Smooth muscle cell (in vitro differentiated cells): ENCODE data around the gene CALN1. TPM values are rescaled to one million over a fixed set of nuclear protein-coding genes. Genes with fewer than 3 reads are reported as not detected.

Experiments
- DNase-seq: peaks from one replicate; lab custom pipeline; 2025; ENCODE audit not compliant: unreplicated experiment; lab: John Stamatoyannopoulos, UW
- H2AFZ ChIP-seq: fragments of 200-600 bp; sonication (generic); 2 replicates; pipeline ENCODE4 v1.6.0; 2016; ENCODE audit warnings: antibody characterized with exemption, low read depth, mild to moderate bottlenecking
- H3F3A ChIP-seq: fragments of 200-600 bp; sonication (generic); 2 replicates; pipeline ENCODE4 v1.6.0; 2017; ENCODE audit warnings: antibody characterized with exemption, low read depth
- H3K27ac ChIP-seq: fragments of 200-600 bp; sonication (generic); 2 replicates; pipeline ENCODE4 v1.5.1; 2016; ENCODE audit warnings: low read depth, mild to moderate bottlenecking
- H3K27me3 ChIP-seq: fragments of 200-600 bp; sonication (generic); 2 replicates; pipeline ENCODE4 v1.6.1; 2016; ENCODE audit warnings: low read depth, mild to moderate bottlenecking
- H3K36me3 ChIP-seq: fragments of 200-600 bp; sonication (generic); 2 replicates; pipeline ENCODE4 v1.5.1; 2016; ENCODE audit warnings: low read depth
- H3K4me1 ChIP-seq: fragments of 200-600 bp; sonication (generic); 2 replicates; pipeline ENCODE4 v1.5.1; 2016; ENCODE audit warnings: low read depth
- H3K4me2 ChIP-seq: fragments of 200-600 bp; sonication (generic); 2 replicates; pipeline ENCODE4 v1.6.0; 2016; ENCODE audit warnings: mild to moderate bottlenecking
- H3K4me3 ChIP-seq: fragments of 200-600 bp; sonication (generic); 2 replicates; pipeline ENCODE4 v1.5.1; 2016; ENCODE audit warnings: mild to moderate bottlenecking
- H3K79me2 ChIP-seq: fragments of 200-600 bp; sonication (generic); 2 replicates; pipeline ENCODE4 v1.6.0; 2016; ENCODE audit warnings: low read depth, mild to moderate bottlenecking
- H3K9ac ChIP-seq: fragments of 200-600 bp; sonication (generic); 2 replicates; pipeline ENCODE4 v1.6.0; 2016; ENCODE audit warnings: low read depth
- H3K9me3 ChIP-seq: fragments of 200-600 bp; sonication (generic); replicated peaks from 2 replicates; pipeline ENCODE4 v1.5.1; 2016; ENCODE audit warnings: low read depth
- H4K20me1 ChIP-seq: fragments of 200-600 bp; sonication (generic); 2 replicates; pipeline ENCODE4 v1.6.0; 2016; ENCODE audit warnings: low read depth
- WGBS: methylation state at CpG from one replicate; pipeline ENCODE4 v1.1.7; 2016; ENCODE audit warnings: low lambda C conversion rate; 5-methylcytosine and 5-hydroxymethylcytosine counted together
- polyA plus RNA-seq: library from polyadenylated mRNA; unstranded; fragments of >200 nt; fragmentation: Nextera tagmentation; extraction: Ambion mirVana; gene quantifications from 2 replicates; pipeline ENCODE4 v1.2.1, GENCODE V29; 2016
- total RNA-seq: library from RNA; depleted of rRNA; stranded (reverse); fragments of >200 nt; gene quantifications from 2 replicates; pipeline ENCODE4 v1.2.3, GENCODE V29; 2014
- TF ChIP-seq, protein P1 (sequence below): fragments of 200-600 bp; sonication (generic); IDR thresholded peaks from 2 replicates; pipeline ENCODE4 v1.5.1; 2017; ENCODE audit warnings: borderline replicate concordance, mild to moderate bottlenecking, antibody characterized with exemption; ENCODE audit not compliant: insufficient read depth, poor library complexity, severe bottlenecking

Gene CALN1
- total and polyA plus RNA-seq, 2 experiments from 2014 or later, result not detected

DNA sequence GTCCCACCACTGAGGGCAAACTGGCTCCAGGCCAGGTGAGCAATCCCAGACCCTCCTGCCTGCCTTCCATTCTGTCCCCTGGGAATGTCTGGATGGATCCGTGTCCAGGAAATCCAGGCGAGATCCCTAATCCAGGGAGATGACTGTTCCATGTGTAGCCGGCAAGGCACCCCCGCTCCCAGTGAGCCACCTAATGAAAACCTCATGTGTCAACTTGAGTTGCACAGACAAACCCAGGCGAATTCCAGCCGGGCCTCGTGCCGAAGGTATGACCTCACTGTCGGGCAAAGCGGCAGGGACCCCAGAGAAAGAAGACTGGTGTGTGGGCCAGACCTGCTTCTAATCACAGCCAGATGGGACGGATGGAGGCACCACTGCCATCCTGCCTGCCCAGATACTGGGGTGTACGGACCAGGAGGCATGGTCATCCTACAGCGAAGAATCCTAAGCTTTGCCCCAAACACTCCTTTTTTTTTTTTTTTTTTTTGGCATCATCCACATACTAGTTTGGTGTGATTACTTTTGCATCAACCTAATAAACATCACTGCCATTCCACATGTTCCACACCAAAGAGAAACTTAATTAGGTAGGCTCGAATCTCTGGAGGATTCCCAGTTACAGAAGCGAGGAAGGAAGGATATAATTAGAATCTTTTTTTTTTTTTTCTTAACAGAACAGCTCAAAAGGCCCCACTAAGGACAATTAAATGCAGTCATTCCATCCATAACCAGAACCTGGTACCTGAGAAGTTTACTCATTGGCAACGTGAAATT lies 313.1 kb downstream of the CALN1 start:
- peak overlapping the region; percentile 98 for H3K27ac ChIP-seq
- peak overlapping the region; percentile 82 for H3K9ac ChIP-seq
- H3K4me3 ChIP-seq, result no peak overlapping the region
- H3K9me3 ChIP-seq, result no peaks in the 10 kb centered on the region
- H3K4me1 ChIP-seq, result no peaks in the 10 kb centered on the region
- H3F3A ChIP-seq, result peaks cover 4% of the 10 kb centered on the region
- peak overlapping the region; percentile 65 for H3K4me2 ChIP-seq
- H4K20me1 ChIP-seq, result no peaks in the 10 kb centered on the region
- TF ChIP-seq, protein P1, sequence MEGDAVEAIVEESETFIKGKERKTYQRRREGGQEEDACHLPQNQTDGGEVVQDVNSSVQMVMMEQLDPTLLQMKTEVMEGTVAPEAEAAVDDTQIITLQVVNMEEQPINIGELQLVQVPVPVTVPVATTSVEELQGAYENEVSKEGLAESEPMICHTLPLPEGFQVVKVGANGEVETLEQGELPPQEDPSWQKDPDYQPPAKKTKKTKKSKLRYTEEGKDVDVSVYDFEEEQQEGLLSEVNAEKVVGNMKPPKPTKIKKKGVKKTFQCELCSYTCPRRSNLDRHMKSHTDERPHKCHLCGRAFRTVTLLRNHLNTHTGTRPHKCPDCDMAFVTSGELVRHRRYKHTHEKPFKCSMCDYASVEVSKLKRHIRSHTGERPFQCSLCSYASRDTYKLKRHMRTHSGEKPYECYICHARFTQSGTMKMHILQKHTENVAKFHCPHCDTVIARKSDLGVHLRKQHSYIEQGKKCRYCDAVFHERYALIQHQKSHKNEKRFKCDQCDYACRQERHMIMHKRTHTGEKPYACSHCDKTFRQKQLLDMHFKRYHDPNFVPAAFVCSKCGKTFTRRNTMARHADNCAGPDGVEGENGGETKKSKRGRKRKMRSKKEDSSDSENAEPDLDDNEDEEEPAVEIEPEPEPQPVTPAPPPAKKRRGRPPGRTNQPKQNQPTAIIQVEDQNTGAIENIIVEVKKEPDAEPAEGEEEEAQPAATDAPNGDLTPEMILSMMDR, result no peak
- WGBS, result 31% methylated on average over 15 of the region's 16 CpGs
- H3K36me3 ChIP-seq, result no peaks in the 10 kb centered on the region
- no peak overlapping the region for H2AFZ ChIP-seq
- H3K79me2 ChIP-seq, result no peaks in the 10 kb centered on the region
- no peak for DNase-seq
- peaks cover 5% of the 10 kb centered on the region for H3K27me3 ChIP-seq

DNA sequence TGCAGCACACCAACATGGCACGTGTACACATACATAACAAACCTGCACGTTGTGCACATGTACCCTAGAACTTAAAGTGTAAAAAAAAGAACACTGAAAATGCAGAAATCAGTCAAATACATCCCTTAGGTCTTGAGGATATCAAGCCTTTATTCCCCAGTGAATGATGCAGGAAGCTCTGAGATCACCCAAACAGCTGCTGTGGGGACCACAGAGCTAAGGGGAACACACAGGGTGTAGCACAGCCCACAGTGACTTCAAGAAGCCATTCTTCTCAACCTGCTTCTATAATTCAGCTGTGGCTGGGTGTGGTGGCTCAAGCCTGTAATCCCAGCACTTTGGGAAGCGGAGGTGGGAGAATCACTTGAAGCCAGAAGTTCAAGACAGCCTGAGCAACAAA lies 314.9 kb downstream of the CALN1 start:
- peaks cover 4% of the 10 kb centered on the region for H3F3A ChIP-seq
- no peak overlapping the region for H2AFZ ChIP-seq
- H3K36me3 ChIP-seq, result no peaks in the 10 kb centered on the region
- H3K27me3 ChIP-seq, result peaks cover 5% of the 10 kb centered on the region
- H3K4me1 ChIP-seq, result no peaks in the 10 kb centered on the region
- WGBS, result 92% methylated on average over 3 of the region's 3 CpGs
- H3K27ac ChIP-seq, result no peak overlapping the region
- no peak overlapping the region for H3K4me2 ChIP-seq
- H4K20me1 ChIP-seq, result no peaks in the 10 kb centered on the region
- DNase-seq, result no peak
- no peaks in the 10 kb centered on the region for H3K79me2 ChIP-seq
- H3K9me3 ChIP-seq, result no peaks in the 10 kb centered on the region
- TF ChIP-seq, protein P1, result no peak
- no peak overlapping the region for H3K4me3 ChIP-seq
- H3K9ac ChIP-seq, result no peak overlapping the region

DNA sequence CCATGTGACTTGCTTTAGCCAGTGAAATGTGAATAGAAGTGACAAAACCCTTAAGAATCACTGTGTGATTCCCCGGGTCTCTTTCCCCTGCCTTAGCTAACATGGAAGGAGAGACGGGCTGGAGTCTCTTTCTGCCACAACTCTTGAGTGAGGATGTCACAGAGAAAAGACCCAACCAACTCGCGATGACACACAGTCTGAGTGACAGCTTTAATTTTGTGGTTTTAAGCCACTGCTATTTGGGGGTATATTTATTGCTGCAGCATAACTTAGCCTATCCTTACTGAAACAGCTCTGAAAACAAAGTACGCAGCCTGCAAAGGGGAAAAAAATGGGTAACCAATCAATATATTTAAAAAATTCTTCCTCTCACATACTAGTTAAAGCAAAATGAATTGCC lies 319.4 kb downstream of the CALN1 start:
- no peak for DNase-seq
- 73% methylated on average over 5 of the region's 5 CpGs for WGBS
- H3F3A ChIP-seq, result no peaks in the 10 kb centered on the region

More for the DNA sequence above, 319.4 kb downstream of the CALN1 start:
- H3K9ac ChIP-seq, result no peak overlapping the region
- no peaks in the 10 kb centered on the region for H3K4me1 ChIP-seq
- TF ChIP-seq, protein P1, result no peak
- H3K27ac ChIP-seq, result no peak overlapping the region
- no peaks in the 10 kb centered on the region for H3K79me2 ChIP-seq
- peaks cover 5% of the 10 kb centered on the region for H3K27me3 ChIP-seq
- H2AFZ ChIP-seq, result no peak overlapping the region
- H4K20me1 ChIP-seq, result no peaks in the 10 kb centered on the region
- H3K9me3 ChIP-seq, result no peaks in the 10 kb centered on the region
- no peak overlapping the region for H3K4me2 ChIP-seq
- H3K4me3 ChIP-seq, result no peak overlapping the region
- H3K36me3 ChIP-seq, result no peaks in the 10 kb centered on the region
